ENCODE measurements around the gene GGT6.
"Not testable (repeated sequence)": the region's sequence is repeated elsewhere in the genome, so short reads cannot be mapped to it uniquely, and the experiment has no call there.

The GGT6 gene, protein sequence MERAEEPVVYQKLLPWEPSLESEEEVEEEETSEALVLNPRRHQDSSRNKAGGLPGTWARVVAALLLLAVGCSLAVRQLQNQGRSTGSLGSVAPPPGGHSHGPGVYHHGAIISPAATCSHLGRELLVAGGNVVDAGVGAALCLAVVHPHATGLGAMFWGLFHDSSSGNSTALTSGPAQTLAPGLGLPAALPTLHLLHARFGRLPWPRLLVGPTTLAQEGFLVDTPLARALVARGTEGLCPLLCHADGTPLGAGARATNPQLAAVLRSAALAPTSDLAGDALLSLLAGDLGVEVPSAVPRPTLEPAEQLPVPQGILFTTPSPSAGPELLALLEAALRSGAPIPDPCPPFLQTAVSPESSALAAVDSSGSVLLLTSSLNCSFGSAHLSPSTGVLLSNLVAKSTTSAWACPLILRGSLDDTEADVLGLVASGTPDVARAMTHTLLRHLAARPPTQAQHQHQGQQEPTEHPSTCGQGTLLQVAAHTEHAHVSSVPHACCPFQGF

DNA sequence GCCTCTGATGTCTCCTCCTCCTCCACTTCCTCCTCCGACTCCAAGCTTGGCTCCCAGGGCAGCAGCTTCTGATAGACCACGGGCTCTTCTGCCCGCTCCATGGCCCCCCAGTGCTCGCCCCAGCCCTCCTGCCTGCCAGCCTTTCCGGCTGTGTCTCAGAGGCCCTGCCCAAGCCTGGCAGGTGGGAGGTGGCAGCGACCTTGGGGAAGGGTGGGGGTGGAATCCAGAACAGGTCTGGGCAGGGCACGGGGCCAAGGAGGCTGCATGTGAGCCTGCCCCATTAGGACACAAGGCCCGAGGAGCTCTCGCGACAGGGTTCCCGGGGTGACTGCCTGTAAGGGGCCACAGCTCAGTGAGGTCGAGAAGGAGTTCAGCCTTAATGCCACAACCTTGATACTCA, at the start of gene GGT6:
Gene GGT6 (minus strand): TSS at position 157 of the 400 bp plus-strand sequence. CDS start 56 bp downstream, at position 101.
- TF ChIP-seq, protein P1, sequence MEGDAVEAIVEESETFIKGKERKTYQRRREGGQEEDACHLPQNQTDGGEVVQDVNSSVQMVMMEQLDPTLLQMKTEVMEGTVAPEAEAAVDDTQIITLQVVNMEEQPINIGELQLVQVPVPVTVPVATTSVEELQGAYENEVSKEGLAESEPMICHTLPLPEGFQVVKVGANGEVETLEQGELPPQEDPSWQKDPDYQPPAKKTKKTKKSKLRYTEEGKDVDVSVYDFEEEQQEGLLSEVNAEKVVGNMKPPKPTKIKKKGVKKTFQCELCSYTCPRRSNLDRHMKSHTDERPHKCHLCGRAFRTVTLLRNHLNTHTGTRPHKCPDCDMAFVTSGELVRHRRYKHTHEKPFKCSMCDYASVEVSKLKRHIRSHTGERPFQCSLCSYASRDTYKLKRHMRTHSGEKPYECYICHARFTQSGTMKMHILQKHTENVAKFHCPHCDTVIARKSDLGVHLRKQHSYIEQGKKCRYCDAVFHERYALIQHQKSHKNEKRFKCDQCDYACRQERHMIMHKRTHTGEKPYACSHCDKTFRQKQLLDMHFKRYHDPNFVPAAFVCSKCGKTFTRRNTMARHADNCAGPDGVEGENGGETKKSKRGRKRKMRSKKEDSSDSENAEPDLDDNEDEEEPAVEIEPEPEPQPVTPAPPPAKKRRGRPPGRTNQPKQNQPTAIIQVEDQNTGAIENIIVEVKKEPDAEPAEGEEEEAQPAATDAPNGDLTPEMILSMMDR (IDR thresholded peaks at IDR 0.05), result no peak
- no peak for DNase-seq (ENCODE audit: low spot score)
- Histone ChIP-seq H3K4me3 (no peak within 1 kb of the TSS), H3K27ac (no peak within 1 kb of the TSS)

DNA sequence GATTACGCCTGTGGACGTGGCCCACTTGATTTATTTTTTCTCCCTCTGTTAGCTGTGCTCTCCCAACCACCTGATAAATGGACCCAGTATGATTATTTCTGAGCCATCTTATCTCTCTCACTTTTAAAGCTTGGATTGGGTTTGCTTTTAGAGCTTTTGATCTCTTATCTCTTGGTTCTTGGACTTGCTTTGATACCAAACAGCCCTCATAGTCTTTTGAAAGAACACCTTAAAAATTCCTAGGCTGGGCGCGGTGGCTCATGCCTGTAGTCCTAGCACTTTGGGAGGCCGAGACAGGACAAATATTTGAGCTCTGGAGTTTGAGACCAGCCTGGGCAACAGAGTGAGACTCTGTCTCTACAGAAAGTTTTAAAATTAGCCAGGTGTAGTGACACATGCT, 49.8 kb upstream of the GGT6 start:
- DNase-seq (ENCODE audit: low spot score), result no peak
- H3K27ac ChIP-seq, result no peak overlapping the region
- no peak overlapping the region for H3K4me3 ChIP-seq
- TF ChIP-seq, protein P1 (IDR thresholded peaks at IDR 0.05), result no peak

DNA sequence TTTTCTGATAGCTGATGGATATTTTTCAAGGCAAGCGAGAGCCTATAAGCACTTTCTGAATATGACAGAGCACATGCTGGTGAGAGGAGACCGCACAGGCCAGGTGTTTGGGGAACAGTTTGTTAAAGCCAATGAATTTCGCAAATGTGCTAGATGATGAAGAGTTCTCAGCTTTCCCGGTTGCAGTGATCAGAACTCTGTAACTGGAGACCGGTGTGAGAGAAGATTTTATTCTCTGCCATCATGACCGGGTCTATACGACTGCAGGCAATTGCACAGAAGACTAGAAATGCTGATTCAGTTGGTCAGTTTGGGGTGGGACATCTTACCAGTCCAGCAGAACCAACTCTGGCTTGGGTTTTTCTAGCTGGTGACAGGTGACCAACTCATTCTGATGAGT, 49.4 kb upstream of the GGT6 start:
- TF ChIP-seq, protein P1 (IDR thresholded peaks at IDR 0.05), result no peak
- Histone ChIP-seq H3K4me3 (no peak overlapping the region), H3K27ac (no peak overlapping the region)
- DNase-seq (ENCODE audit: low spot score), result no peak

DNA sequence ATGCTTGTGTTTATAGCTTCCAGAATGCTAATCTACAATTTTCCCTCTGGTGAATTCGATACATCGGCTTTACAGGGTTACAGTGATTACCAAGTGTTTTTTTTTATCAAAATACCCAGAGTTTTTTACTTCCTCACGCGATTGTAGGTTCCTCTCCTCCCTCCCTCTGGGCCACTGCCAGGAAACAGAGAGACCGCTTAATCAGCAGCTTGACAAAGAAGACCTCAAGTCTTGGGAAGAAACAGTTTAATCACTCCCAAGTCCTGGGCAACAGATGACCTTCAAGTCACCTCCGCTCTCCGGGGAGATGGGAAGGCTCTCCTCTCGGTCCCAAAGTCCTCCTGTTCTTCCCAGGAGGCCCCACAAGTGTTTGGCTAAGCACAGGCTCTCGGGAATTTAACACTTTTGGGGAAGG, 47.4 kb upstream of the GGT6 start:
- TF ChIP-seq, protein P1 (IDR thresholded peaks at IDR 0.05), result no peak
- DNase-seq (ENCODE audit: low spot score), result no peak
- Histone ChIP-seq H3K27ac (peak overlapping the region in 1 of 2 donors; percentile 36), H3K4me3 (no peak overlapping the region)

DNA sequence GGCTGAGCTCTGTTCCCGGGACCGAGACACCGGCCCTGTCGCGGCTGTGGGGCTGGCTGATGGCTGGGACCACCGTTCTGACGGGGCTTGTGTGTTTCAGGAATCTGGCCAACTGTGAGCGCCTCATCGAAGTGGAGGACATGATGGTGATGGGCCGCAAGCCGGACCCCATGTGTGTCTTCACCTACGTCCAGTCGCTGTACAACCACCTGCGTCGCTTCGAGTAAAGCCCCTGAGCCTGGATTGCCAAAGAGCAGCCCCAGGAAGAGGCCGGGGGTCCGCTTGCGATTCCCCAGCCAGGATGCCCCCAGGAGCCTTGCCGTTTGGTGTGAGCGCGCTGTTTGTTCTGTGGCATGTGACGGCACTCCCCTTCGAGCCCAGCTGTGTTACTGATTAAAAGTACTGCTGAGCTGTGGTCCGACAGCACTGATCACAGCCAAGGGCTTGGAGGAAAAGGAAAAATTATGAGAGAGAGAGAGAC, 46.9 kb upstream of the GGT6 start:
- DNase-seq (ENCODE audit: low spot score), result no peak
- H3K27ac ChIP-seq, result peak overlapping the region in 1 of 2 donors; percentile 36
- no peak overlapping the region for H3K4me3 ChIP-seq
- TF ChIP-seq, protein P1 (IDR thresholded peaks at IDR 0.05), result no peak

DNA sequence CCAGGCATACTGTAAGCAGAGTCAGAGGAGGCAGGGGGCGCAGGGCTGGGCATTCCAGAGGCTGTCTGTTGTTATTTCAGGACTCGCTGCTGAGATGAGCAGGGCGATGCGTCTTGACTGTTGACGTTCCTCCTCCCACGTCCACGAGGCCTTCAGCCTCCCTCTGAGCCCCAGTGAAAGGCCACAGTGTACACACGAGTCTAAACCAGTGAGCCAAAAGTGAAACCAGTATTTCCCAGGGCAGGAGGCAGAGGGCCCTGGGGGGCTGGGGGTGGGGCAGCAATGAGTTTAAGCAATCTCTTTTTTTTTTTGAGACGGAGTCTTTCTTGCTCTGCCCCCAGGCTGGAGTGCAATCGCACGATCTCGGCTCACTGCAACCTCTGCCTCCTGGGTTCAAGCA, 45.4 kb upstream of the GGT6 start:
- no peak for DNase-seq (ENCODE audit: low spot score)
- TF ChIP-seq, protein P1 (IDR thresholded peaks at IDR 0.05), result no peak
- H3K27ac ChIP-seq, result no peak overlapping the region
- no peak overlapping the region for H3K4me3 ChIP-seq

DNA sequence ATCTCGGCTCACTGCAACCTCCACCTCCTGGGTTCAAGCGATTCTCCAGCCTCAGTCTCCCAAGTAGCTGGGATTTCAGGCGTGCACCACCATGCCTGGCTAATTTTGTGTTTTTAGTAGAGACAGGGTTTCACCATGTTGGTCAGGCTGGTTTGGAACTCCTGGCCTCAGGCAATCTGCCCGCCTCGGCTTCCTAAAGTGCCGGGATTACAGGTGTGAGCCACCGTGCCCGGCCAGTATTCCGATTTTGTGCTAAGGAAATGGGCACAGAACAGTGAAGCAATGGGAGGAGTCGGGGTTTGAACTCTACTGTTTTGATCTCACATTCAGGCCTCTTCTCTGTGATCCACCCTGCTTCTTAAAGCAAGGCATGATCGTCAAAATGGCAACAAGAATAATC, 44.4 kb upstream of the GGT6 start:
- not testable (repeated sequence) for H3K27ac ChIP-seq; DNase-seq (ENCODE audit: low spot score); H3K4me3 ChIP-seq
